ENCODE results near the gene PDE4B. TPM values are rescaled to one million over a fixed set of nuclear protein-coding genes. Genes with fewer than 3 reads are reported as not detected.
"Not testable (repeated sequence)": the region's sequence is repeated elsewhere in the genome, so short reads cannot be mapped to it uniquely, and the experiment has no call there.

PDE4B gene
- polyA plus RNA-seq, 1 experiment: 20.6 TPM

DNA sequence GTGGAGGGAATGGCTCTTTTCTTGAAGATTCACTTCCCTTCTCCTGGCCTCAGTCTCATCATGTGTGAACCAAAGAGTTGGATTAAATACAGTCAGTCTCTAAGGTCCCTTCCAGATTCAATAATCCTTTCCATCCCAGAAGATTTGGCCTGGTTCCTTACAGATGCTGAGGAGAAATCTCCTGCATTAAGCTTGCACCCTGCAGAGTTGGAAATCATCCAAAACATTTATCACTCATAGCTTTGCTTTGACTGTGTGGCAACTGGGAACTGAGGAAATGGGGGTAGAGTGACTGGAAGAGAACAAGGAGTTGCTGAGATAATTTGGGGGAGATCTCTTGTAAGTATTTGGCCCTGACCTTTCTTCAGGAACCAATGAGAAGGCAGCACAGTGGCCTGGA, 520.7 kb downstream of the PDE4B start:
- no peak for DNase-seq (ENCODE audit: low read depth)
- H3K4me3 ChIP-seq (ENCODE audit: low read depth, low read length): no peak overlapping the region
- ChIA-PET CTCF (no interaction called here), POLR2A (no interaction called here)
- TF ChIP-seq, protein P1, sequence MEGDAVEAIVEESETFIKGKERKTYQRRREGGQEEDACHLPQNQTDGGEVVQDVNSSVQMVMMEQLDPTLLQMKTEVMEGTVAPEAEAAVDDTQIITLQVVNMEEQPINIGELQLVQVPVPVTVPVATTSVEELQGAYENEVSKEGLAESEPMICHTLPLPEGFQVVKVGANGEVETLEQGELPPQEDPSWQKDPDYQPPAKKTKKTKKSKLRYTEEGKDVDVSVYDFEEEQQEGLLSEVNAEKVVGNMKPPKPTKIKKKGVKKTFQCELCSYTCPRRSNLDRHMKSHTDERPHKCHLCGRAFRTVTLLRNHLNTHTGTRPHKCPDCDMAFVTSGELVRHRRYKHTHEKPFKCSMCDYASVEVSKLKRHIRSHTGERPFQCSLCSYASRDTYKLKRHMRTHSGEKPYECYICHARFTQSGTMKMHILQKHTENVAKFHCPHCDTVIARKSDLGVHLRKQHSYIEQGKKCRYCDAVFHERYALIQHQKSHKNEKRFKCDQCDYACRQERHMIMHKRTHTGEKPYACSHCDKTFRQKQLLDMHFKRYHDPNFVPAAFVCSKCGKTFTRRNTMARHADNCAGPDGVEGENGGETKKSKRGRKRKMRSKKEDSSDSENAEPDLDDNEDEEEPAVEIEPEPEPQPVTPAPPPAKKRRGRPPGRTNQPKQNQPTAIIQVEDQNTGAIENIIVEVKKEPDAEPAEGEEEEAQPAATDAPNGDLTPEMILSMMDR (IDR thresholded peaks at IDR 0.05; ENCODE audit: insufficient read depth, low read depth, low read length): no peak
- H3K27me3 ChIP-seq (ENCODE audit: control insufficient read depth, insufficient read depth, low read length): no peaks in the 10 kb centered on the region
- no peaks in the 10 kb centered on the region for H3K36me3 ChIP-seq (ENCODE audit: control insufficient read depth, insufficient read depth, low read length)

DNA sequence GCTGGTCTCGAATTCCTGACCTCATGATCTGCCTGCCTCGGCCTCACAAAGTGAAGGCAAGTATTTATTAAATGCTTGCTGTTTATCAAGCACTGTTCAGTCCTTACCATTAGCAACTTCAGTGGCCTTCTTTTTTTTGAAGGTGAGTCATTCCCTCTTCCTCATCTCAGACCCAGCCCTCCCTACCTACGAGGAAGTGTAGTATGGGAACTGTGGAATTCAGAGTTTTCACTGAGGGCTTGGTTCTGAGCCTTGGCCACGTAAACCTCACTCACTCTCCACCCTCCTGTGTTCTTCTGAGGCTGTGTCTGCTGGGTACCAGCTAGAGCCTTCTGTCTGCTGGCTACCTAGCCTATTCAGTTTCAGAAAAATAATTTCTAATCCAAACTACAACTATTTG, 523.0 kb downstream of the PDE4B start:
- CTCF ChIA-PET: no interaction called here
- DNase-seq (ENCODE audit: low read depth): no peak
- TF ChIP-seq, protein P1 (IDR thresholded peaks at IDR 0.05; ENCODE audit: insufficient read depth, low read depth, low read length): no peak
- no peaks in the 10 kb centered on the region for H3K27me3 ChIP-seq (ENCODE audit: control insufficient read depth, insufficient read depth, low read length)
- no peaks in the 10 kb centered on the region for H3K36me3 ChIP-seq (ENCODE audit: control insufficient read depth, insufficient read depth, low read length)
- POLR2A ChIA-PET: no interaction called here
- H3K4me3 ChIP-seq (ENCODE audit: low read depth, low read length): no peak overlapping the region

DNA sequence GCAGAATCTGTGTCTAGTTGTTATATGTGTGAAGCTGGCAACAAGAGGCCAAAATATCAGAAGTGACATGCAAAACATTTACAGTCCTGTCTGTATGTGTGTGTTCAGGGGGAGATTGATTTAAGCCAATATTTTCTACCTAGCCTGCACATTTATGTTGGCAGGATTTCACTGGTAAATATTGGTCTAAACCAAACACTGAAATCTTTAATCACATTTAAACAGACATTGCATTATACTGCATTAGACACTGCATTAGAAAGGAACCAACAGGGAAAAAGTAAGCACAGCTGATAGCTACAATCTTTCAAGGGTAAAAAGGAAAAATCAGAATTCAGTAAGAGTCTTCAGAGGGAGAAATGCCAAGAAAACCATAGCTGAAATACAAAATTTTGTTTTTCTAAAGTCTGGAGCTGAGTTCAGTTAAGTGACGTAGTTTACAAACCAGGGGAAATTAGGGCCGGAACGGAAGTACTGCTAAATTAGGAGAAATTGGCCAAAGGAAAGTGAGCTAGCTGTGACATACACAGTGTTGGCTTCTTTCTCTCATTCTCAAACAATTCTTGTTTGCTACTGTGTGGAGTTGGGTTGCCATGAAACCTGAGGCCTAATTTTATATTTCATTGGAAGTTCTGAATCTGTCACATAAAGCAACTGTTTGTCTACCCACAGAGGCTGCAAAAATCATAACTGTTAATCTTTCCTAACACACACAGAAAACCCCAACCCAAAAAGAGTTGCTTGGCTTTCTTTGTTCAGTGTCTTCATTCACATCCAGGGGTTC, 524.0 kb downstream of the PDE4B start:
- no peaks in the 10 kb centered on the region for H3K36me3 ChIP-seq (ENCODE audit: control insufficient read depth, insufficient read depth, low read length)
- H3K4me3 ChIP-seq (ENCODE audit: low read depth, low read length): no peak overlapping the region
- TF ChIP-seq, protein P1 (IDR thresholded peaks at IDR 0.05; ENCODE audit: insufficient read depth, low read depth, low read length): no peak
- ChIA-PET CTCF (no interaction called here), POLR2A (no interaction called here)
- H3K27me3 ChIP-seq (ENCODE audit: control insufficient read depth, insufficient read depth, low read length): no peaks in the 10 kb centered on the region
- DNase-seq (ENCODE audit: low read depth): no peak

DNA sequence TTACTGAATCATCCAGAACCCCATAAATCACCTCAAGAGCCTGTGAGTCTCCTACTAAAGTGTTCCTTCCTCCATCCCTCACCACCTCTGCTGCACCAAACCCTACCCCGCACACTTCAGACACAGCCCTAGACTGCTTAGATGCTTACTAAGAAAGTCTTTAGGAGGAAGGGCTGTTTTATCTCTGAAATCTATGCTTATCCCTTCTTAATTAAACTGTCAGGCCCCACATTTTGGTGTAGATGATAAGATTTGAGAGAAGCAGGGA, 524.5 kb downstream of the PDE4B start:
- DNase-seq (ENCODE audit: low read depth): no peak
- ChIA-PET POLR2A (interaction anchor here (0.7 kb wide), 1 partner anchor 16 kb away, joined by 3 read pairs; no protein-coding TSS in a partner anchor), CTCF (no interaction called here)
- TF ChIP-seq, protein P1 (IDR thresholded peaks at IDR 0.05; ENCODE audit: insufficient read depth, low read depth, low read length): no peak
- Histone ChIP-seq H3K36me3 (ENCODE audit: control insufficient read depth, insufficient read depth, low read length) (no peaks in the 10 kb centered on the region), H3K4me3 (ENCODE audit: low read depth, low read length) (no peak overlapping the region), H3K27me3 (ENCODE audit: control insufficient read depth, insufficient read depth, low read length) (no peaks in the 10 kb centered on the region)

DNA sequence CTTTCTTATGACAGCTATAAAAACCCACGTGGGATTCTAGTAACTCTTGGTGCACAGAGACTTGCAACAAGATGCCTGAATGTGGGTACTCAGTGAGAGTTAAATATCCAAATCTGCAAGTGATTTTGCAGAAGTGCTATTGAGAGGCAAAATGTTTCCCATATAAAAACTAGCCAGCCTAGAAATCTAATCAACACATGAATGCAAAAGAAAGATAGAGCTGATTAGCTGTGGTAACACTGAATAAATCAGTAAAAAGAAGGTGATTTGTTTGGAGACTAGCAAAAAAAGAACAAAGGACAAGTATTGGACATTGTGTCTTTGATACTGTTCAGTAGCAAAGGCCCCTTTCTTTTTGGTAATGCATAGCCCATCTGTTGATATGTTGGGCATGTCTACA, 527.5 kb downstream of the PDE4B start:
- Histone ChIP-seq H3K36me3 (ENCODE audit: control insufficient read depth, insufficient read depth, low read length) (no peaks in the 10 kb centered on the region), H3K27me3 (ENCODE audit: control insufficient read depth, insufficient read depth, low read length) (no peaks in the 10 kb centered on the region), H3K4me3 (ENCODE audit: low read depth, low read length) (no peak overlapping the region)
- ChIA-PET POLR2A (no interaction called here), CTCF (no interaction called here)
- TF ChIP-seq, protein P1 (IDR thresholded peaks at IDR 0.05; ENCODE audit: insufficient read depth, low read depth, low read length): no peak
- no peak for DNase-seq (ENCODE audit: low read depth)

DNA sequence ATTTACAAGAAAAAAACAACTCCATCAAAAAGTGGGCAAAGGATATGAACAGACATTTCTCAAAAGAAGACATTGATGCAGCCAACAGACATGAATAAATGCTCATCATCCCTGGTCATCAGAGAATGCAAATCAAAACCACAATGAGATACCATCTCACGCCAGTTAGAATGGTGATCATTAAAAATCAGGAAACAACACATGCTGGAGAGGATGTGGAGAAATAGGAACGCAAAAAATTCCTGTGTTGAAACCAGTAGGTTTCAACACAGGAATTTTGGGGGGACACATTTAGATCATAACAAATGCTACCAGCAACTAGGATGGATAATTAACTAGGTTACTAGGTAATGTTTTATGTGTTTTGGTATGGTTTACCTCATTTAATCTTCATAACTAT, 529.8 kb downstream of the PDE4B start:
- H3K27me3 ChIP-seq (ENCODE audit: control insufficient read depth, insufficient read depth, low read length); CTCF ChIA-PET; H3K4me3 ChIP-seq (ENCODE audit: low read depth, low read length); DNase-seq (ENCODE audit: low read depth); POLR2A ChIA-PET; H3K36me3 ChIP-seq (ENCODE audit: control insufficient read depth, insufficient read depth, low read length): not testable (repeated sequence)
